Non-pigmented ciliary epithelial cell (primary cell): Measurements from ENCODE around the gene KIF13A.
"Not testable (repeated sequence)": the region's sequence is repeated elsewhere in the genome, so short reads cannot be mapped to it uniquely, and the experiment has no call there.

Experiments
- DNase-seq: peaks from one replicate; pipeline ENCODE4 v3.0.0-alpha.2; 2010; ENCODE audit warnings: low read depth

Gene KIF13A

GRCh38 chr6:17998442-17998841 lies 11.0 kb upstream of the KIF13A start:
- no peak for DNase-seq

GRCh38 chr6:17998003-17998402 lies 10.6 kb upstream of the KIF13A start:
- DNase-seq = no peak

- no peak for DNase-seq
These were observed 8.0 kb upstream of the KIF13A start for GRCh38 chr6:17995414-17995813.

DNA sequence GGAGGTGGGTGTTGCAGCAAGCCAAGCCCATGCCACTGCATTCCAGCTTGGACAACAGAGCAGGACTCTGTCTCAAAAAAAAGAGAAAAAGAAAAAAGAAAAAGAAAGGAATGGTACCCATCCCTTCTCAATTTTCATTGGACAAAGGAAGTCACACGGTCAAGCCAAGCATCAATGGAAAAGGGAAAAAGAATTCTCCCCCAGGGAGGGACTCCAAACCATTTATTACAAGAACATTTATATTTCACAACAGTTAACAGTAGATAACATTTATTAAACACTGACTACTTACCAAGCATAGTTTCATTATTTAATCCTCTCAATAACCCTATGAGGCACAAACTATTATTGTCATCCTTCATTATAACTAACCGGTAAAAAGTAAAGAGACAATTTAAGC lies 6.6 kb upstream of the KIF13A start:
- DNase-seq = no peak

DNA sequence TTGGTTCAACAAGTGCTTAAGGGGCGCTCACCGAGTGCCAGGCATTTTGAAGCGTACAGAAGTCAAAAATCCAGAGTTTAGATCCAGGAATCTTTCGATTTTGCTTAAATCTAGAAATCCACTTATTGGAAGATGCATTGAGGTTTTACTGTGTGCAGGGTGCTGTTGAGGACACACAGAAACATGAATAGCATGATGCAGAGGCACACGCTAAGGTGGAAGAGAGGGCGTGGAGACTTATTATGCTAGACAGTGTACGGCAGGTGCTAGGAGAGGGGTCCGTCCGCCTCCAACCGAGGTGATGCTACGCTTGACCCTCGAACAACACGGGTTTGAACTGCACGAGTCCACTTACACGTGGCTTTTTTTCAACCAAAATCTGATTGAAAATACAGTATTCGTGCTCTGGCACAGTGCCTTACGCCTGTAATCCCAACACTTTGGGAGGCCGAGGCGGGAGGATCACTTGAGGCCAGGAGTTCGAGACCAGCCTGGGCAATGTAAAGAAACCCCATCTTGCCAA lies 1.0 kb upstream of the KIF13A start:
- no peak for DNase-seq

DNA sequence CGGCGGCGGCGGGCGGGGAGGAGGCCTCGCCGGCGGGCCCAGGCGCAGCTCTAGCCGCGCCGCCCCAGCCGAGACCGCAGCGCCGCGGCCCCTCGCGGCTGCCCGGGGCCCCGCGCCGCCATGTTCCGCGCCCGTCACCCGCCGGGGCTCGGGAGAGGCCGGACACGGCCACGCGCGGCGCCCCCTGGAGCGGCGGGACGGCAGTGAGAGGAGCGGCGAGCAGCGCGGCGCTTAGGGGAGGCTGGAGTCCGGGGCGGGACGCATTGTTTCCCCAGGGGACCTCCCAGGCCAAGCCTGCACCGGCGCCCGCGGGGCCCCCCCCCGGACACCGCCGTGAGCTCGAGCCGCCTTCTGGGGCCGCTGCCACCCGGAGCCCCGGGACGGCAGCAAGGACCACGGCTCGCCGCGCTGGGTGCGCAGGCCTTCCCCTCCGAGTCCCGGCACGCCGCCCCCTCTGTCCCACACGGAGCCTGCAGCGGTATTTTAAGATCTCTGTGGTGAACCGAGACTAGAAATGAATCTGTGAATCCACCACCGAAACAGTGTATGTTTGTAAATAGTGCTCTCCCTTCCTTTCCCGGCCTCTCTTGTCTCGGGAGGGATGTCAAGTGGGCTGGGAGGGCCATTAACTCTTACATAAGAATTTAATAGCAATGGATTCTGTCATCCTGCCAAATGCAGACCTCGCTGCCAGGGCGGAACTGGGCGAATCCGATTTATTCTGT lies 424 bp upstream of the KIF13A start:
- no peak for DNase-seq

- DNase-seq = no peak
These were observed 584 bp downstream of the KIF13A start for GRCh38 chr6:17986656-17987446.

- DNase-seq = no peak
These were observed 1.3 kb downstream of the KIF13A start for GRCh38 chr6:17985934-17986655.

DNA sequence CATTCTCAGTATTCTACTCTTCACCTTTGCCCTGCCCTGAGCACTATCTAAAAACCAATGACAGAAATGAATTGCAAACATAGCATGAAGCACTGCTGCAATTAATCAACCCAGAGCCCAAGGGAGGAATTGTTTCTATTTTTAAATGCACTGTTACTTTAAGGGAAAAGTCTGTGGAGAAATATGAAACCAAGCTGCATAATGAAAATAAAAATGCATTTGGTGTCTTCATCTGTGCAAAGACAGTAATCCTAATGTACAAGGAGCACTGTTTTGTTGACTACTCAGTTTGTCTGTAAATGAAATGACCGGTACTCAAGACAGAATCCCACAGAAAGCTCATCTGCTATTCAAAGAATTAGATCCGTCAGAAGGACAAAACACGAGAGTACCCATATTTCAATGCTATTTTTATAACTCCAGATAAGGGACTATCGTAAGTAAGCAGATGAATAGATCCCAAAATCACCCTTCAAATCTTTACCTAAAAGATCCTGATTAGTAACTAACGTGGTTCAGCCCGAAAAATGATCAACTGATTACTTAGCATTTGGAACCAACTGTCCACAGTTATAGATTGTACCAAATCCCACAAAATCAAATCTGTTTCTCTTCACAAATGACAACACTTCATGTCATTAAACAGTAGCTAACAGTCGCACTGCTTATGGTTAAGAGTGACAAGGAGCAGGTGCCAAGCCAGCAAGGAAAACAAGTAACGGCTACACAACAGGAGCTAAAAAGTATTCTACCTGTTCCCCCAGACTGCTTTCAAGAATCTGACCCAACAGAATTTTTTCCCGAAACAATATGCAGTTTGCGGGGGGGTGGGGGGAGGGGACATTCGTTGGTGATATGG lies 2.4 kb downstream of the KIF13A start:
- no peak for DNase-seq

DNA sequence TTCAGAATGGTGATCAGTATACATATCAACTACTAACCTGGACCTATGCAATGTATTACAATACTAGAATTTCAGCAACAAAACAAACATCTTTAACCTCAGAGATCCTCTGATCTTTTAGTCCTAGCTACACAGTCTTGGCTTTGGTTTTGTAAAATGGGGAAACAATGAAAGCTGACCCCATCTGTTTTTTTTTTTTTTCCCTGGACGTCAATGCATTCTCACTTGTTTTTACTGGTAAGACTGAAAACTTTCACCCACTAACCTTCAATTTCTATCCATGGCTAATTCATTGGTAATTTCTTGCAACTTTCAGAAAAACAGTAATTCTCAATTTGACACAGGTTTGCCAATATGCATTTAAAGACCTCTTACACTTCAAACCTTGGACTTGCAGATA lies 3.0 kb downstream of the KIF13A start:
- no peak for DNase-seq

DNA sequence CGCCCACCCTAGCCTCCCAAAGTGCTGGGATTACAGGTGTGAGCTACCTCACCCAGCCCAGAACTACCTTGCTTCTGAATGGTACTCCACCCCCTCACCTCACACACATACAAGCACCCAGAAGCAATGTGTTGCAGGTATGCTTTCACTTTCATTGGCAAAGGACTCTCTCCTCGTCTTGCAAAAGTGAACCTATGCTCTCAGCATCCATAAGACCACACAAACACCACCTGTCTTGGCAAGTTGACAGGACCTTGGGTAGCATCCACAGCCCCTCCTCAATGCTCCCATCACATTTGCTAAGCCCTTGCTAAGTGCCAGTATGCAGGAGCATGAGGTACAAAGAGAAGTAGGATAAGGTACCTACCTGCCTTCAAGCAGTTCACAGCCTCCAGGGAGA lies 3.7 kb downstream of the KIF13A start:
- no peak for DNase-seq

DNA sequence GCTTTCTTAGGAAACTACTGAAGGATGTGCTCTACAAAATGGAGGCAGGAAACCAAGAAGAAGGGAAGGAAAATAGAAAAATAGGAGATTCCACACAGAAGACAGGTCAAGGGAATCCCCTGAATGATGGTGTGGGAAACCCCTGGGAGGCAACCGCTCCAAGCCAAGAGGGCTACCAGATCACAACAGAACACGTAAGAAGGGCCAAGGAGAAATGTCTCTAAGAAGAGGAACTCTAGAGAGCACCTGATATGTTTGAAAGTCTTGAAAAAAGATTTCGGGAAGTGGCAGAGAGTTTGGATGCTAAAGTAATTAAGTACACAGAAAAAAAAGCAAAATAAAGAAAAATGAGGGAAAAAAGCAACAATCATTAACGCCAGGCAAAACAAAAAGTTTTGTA lies 7.1 kb downstream of the KIF13A start:
- no peak for DNase-seq

DNA sequence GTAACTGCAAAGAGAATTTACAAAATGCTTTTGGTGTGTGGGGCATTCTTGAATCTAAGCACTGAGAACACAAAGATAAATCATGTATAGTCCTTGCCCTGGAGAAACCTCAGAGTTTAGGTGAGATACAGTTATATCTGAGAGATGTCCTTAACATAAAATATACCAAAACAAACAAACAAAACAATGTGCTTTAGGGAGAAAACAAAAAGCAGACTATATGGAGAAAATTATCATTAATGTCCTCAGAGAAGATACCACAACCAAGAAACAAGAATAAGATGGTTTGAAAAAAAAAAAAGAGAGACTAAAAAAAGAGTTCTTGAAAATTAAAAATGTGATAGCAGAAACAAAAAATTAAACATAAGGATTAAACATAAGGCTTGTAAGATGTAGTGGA lies 8.0 kb downstream of the KIF13A start:
- DNase-seq = no peak

DNA sequence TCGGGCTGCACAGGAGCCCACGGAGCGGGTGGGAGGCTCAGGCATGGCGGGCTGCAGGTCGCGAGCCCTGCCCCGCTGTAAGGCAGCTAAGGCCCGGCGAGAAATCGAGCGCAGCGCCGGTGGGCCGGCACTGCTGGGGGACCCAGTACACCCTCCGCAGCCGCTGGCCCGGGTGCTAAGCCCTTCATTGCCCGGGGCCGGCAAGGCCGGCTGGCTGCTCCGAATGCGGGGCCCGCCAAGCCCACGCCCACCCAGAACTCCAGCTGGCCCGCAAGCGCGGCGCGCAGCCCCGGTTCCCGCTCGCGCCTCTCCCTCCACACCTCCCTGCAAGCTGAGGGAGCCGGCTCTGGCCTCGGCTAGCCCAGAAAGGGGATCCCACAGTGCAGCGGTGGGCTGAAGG lies 11.2 kb downstream of the KIF13A start:
- DNase-seq = not testable (repeated sequence)

- no peak for DNase-seq
These were observed 12.7 kb downstream of the KIF13A start for GRCh38 chr6:17974570-17975368.

GRCh38 chr6:17972978-17973622 lies 14.3 kb downstream of the KIF13A start:
- no peak for DNase-seq

DNA sequence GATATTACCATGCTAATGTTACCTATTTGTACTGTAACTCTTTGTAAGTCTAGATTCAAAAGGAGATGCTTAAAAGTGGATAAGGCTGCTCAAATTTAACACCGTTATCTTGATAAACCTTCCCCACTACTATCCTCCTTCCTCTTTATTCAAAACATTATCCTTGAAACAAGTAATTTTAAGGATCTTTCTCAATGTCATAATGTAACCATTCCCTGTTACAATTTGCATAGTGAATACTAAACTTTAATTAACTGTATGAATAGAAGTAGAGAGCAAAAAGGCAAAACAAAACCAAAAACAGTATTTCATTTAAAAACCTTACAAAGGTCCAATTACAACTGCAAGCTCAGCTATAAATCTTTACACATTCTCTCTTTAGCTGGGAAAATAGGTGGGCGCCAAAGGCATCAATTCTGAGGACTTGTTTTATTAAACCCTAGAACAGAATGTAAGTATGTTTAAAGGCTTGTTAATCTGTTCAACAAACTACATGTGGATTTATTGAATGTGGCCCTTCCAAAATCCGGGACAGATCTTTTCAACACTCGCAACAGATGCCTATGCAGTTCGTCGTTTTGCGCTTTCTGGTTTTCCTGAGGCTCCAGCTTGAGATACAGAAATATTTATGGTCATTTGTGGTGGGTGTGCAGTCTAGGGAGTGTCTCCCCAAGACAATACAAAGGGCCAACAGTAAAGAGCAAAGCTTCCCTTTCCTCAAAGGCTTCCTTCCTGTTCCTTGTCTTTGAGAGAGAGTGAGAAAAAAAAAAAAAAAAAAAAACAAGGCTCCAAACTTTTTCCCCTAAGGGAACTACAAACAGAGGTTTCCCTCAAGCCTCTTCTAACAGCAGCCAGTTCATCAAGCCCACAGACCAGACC lies 15.1 kb downstream of the KIF13A start:
- no peak for DNase-seq

- no peak for DNase-seq
These were observed 16.0 kb downstream of the KIF13A start for GRCh38 chr6:17971128-17972073.
